Cardiac fibroblast (primary cell): ENCODE measurements around the gene FEZF2.

Source experiments
- DNase-seq, 2 donors: peaks; one replicate each; pipeline versions ENCODE4 v3.0.0 to v3.0.0-alpha.2; 2010; ENCODE audit warnings: low read depth in 2 of 2
- H3K4me3 ChIP-seq, 2 donors: replicated peaks in 1 of 2; 1 replicate in 1 of 2; 2 replicates in 1 of 2; pipeline ENCODE4 v1.5.1; 2011; ENCODE audit warnings: low read depth in 2 of 2, low read length in 2 of 2, mild to moderate bottlenecking in 2 of 2, moderate library complexity in 1 of 2
- TF ChIP-seq, protein P1 (sequence below): IDR thresholded peaks from one replicate; pipeline ENCODE4 v1.5.1; 2011; ENCODE audit warnings: low read depth, mild to moderate bottlenecking, low read length, inconsistent platforms

The FEZF2 gene

DNA sequence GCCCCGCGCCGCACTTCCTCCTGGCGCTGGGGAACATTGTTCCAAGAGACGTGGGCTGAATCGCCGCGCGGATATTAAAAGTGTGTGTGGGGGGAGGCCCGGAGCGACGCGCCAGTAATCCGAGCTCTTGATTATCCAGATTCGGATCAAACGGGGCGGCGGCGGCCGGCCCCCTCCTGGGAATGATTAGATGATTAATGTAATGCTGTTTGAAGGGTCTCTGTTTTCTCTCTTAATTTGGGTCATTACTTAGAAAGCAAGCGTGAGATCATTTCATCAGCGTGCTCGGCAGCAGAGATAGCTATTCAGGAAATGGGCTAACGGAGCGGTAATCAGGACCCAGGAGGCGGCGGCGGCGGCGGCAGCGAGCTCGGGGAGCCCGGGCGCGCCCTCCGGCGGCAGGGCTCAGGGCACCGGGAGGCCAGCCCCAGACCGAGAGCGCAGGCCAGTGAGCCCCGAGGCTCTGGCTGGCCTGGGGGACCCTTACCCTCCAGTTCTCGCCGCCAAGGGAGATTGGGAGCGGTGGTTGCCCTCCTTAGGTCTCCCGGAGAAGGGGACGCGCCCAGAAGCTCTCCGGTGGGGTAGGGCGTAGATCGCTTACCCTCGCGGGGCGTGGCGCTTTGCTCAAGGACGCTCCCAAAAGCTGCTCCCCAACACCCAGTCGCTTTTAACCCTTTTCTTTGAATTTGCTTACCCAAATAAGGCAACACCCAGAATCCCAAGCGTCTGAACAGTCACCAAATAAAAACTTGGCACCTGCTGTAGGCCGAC is 4.5 kb downstream of the FEZF2 start:
- DNase-seq, result no peak
- TF ChIP-seq, protein P1, sequence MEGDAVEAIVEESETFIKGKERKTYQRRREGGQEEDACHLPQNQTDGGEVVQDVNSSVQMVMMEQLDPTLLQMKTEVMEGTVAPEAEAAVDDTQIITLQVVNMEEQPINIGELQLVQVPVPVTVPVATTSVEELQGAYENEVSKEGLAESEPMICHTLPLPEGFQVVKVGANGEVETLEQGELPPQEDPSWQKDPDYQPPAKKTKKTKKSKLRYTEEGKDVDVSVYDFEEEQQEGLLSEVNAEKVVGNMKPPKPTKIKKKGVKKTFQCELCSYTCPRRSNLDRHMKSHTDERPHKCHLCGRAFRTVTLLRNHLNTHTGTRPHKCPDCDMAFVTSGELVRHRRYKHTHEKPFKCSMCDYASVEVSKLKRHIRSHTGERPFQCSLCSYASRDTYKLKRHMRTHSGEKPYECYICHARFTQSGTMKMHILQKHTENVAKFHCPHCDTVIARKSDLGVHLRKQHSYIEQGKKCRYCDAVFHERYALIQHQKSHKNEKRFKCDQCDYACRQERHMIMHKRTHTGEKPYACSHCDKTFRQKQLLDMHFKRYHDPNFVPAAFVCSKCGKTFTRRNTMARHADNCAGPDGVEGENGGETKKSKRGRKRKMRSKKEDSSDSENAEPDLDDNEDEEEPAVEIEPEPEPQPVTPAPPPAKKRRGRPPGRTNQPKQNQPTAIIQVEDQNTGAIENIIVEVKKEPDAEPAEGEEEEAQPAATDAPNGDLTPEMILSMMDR, result no peak
- no peak overlapping the region for H3K4me3 ChIP-seq

GRCh38 chr3:62368290-62368704 is 5.1 kb downstream of the FEZF2 start:
- H3K4me3 ChIP-seq, result no peak overlapping the region
- TF ChIP-seq, protein P1, result no peak
- no peak for DNase-seq

GRCh38 chr3:62367763-62368195 is 5.6 kb downstream of the FEZF2 start:
- H3K4me3 ChIP-seq, result no peak overlapping the region
- no peak for DNase-seq
- TF ChIP-seq, protein P1, result no peak

- no peak for DNase-seq
- no peak overlapping the region for H3K4me3 ChIP-seq
- TF ChIP-seq, protein P1, result no peak
Observed at GRCh38 chr3:62366126-62366484, 7.2 kb downstream of the FEZF2 start.

GRCh38 chr3:62365391-62366125 is 7.8 kb downstream of the FEZF2 start:
- TF ChIP-seq, protein P1, result no peak
- no peak for DNase-seq
- no peak overlapping the region for H3K4me3 ChIP-seq

DNA sequence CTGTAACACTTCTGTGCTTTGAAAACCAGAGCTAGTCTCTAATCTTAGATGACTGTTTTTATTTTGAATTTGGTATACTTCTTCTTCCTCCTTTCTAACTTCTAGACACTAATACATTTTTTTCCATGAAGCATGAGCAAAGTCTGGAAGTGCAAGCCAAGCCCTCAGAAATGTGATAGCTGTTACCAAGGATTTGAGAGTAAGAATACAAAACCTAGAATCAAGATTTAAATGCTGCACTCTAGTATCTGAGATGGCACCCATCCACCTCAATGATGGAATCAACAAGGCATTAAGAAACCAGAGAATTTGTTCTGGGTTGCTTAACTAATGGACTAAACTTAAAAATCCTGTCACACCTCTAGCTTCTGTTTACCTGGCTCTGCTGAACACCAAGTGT is 9.2 kb downstream of the FEZF2 start:
- TF ChIP-seq, protein P1, result no peak
- no peak overlapping the region for H3K4me3 ChIP-seq
- no peak for DNase-seq
